ENCODE data around the gene SLC9A7. TPM values are rescaled to one million over a fixed set of nuclear protein-coding genes. Genes with fewer than 3 reads are reported as not detected.

Gene SLC9A7
- total RNA-seq, 2 donors from 2014 or later: 1.6 to 2.8 TPM

- Mint-ChIP-seq H3K36me3 (ENCODE audit: low read depth) (no peaks in the 10 kb centered on the region), H3K27ac (no peak overlapping the region), H3K4me1 (no peaks in the 10 kb centered on the region), H3K27me3 (no peaks in the 10 kb centered on the region), H3K4me3 (no peak overlapping the region)
- no peak for ATAC-seq
- no peak for DNase-seq
- H3K9me3 ChIP-seq (ENCODE audit: control insufficient read depth, low read length, poor library complexity, severe bottlenecking): no peaks in the 10 kb centered on the region
Measured at GRCh38 chrX:46645614-46646013, 113.3 kb downstream of the SLC9A7 start.

- ATAC-seq (no peak), DNase-seq (no peak)
- H3K27me3 Mint-ChIP-seq: no peaks in the 10 kb centered on the region
- H3K36me3 Mint-ChIP-seq (ENCODE audit: low read depth): no peaks in the 10 kb centered on the region
- no peaks in the 10 kb centered on the region for H3K9me3 ChIP-seq (ENCODE audit: control insufficient read depth, low read length, poor library complexity, severe bottlenecking)
- H3K27ac Mint-ChIP-seq: no peak overlapping the region
- no peaks in the 10 kb centered on the region for H3K4me1 Mint-ChIP-seq
- no peak overlapping the region for H3K4me3 Mint-ChIP-seq
Measured at GRCh38 chrX:46643636-46644035, 115.3 kb downstream of the SLC9A7 start.

GRCh38 chrX:46642145-46642544 is 116.8 kb downstream of the SLC9A7 start:
- Mint-ChIP-seq H3K27ac (no peak overlapping the region), H3K4me1 (no peaks in the 10 kb centered on the region), H3K27me3 (no peaks in the 10 kb centered on the region), H3K36me3 (ENCODE audit: low read depth) (no peaks in the 10 kb centered on the region), H3K4me3 (no peak overlapping the region)
- ATAC-seq (peak; percentile 55), DNase-seq (no peak)
- no peaks in the 10 kb centered on the region for H3K9me3 ChIP-seq (ENCODE audit: control insufficient read depth, low read length, poor library complexity, severe bottlenecking)

- Mint-ChIP-seq H3K4me3 (no peak overlapping the region), H3K27me3 (no peaks in the 10 kb centered on the region), H3K27ac (no peak overlapping the region), H3K4me1 (peaks cover 3% of the 10 kb centered on the region), H3K36me3 (ENCODE audit: low read depth) (no peaks in the 10 kb centered on the region)
- ATAC-seq (no peak), DNase-seq (no peak)
- H3K9me3 ChIP-seq (ENCODE audit: control insufficient read depth, low read length, poor library complexity, severe bottlenecking): no peaks in the 10 kb centered on the region
Measured at GRCh38 chrX:46637938-46638337, 121.0 kb downstream of the SLC9A7 start.

GRCh38 chrX:46636223-46636622 is 122.7 kb downstream of the SLC9A7 start:
- H3K27me3 Mint-ChIP-seq: no peaks in the 10 kb centered on the region
- H3K4me1 Mint-ChIP-seq: peaks cover 3% of the 10 kb centered on the region
- H3K9me3 ChIP-seq (ENCODE audit: control insufficient read depth, low read length, poor library complexity, severe bottlenecking): no peaks in the 10 kb centered on the region
- H3K36me3 Mint-ChIP-seq (ENCODE audit: low read depth): no peaks in the 10 kb centered on the region
- H3K27ac Mint-ChIP-seq: no peak overlapping the region
- H3K4me3 Mint-ChIP-seq: no peak overlapping the region
- DNase-seq (no peak), ATAC-seq (no peak)

GRCh38 chrX:46635186-46635585 is 123.7 kb downstream of the SLC9A7 start:
- Mint-ChIP-seq H3K27ac (no peak overlapping the region), H3K4me3 (no peak overlapping the region), H3K4me1 (peaks cover 3% of the 10 kb centered on the region), H3K36me3 (ENCODE audit: low read depth) (no peaks in the 10 kb centered on the region), H3K27me3 (no peaks in the 10 kb centered on the region)
- no peak for DNase-seq
- ATAC-seq: no peak
- no peaks in the 10 kb centered on the region for H3K9me3 ChIP-seq (ENCODE audit: control insufficient read depth, low read length, poor library complexity, severe bottlenecking)

GRCh38 chrX:46634577-46634976 is 124.3 kb downstream of the SLC9A7 start:
- no peaks in the 10 kb centered on the region for H3K27me3 Mint-ChIP-seq
- no peak for ATAC-seq
- no peaks in the 10 kb centered on the region for H3K36me3 Mint-ChIP-seq (ENCODE audit: low read depth)
- no peak for DNase-seq
- H3K4me3 Mint-ChIP-seq: no peak overlapping the region
- no peaks in the 10 kb centered on the region for H3K9me3 ChIP-seq (ENCODE audit: control insufficient read depth, low read length, poor library complexity, severe bottlenecking)
- peak overlapping the region; percentile 27 for H3K27ac Mint-ChIP-seq
- peaks cover 3% of the 10 kb centered on the region for H3K4me1 Mint-ChIP-seq

GRCh38 chrX:46630141-46630540 is 128.8 kb downstream of the SLC9A7 start:
- H3K9me3 ChIP-seq (ENCODE audit: control insufficient read depth, low read length, poor library complexity, severe bottlenecking): no peaks in the 10 kb centered on the region
- Mint-ChIP-seq H3K4me1 (peaks cover 13% of the 10 kb centered on the region), H3K27me3 (no peaks in the 10 kb centered on the region), H3K36me3 (ENCODE audit: low read depth) (no peaks in the 10 kb centered on the region), H3K27ac (peak overlapping the region; percentile 4), H3K4me3 (no peak overlapping the region)
- DNase-seq: no peak
- ATAC-seq: no peak

- no peaks in the 10 kb centered on the region for H3K27me3 Mint-ChIP-seq
- no peaks in the 10 kb centered on the region for H3K36me3 Mint-ChIP-seq (ENCODE audit: low read depth)
- no peak for DNase-seq
- peak overlapping the region; percentile 60 for H3K4me3 Mint-ChIP-seq
- peak overlapping the region; percentile 82 for H3K27ac Mint-ChIP-seq
- H3K9me3 ChIP-seq (ENCODE audit: control insufficient read depth, low read length, poor library complexity, severe bottlenecking): no peaks in the 10 kb centered on the region
- ATAC-seq: peak; percentile 45
- H3K4me1 Mint-ChIP-seq: peaks cover 13% of the 10 kb centered on the region
Measured at GRCh38 chrX:46628460-46629371, 130.2 kb downstream of the SLC9A7 start.

- Mint-ChIP-seq H3K27ac (peak overlapping the region; percentile 82), H3K4me3 (peak overlapping the region; percentile 60), H3K4me1 (peaks cover 13% of the 10 kb centered on the region), H3K36me3 (ENCODE audit: low read depth) (no peaks in the 10 kb centered on the region), H3K27me3 (no peaks in the 10 kb centered on the region)
- peak; percentile 35 for ATAC-seq
- H3K9me3 ChIP-seq (ENCODE audit: control insufficient read depth, low read length, poor library complexity, severe bottlenecking): no peaks in the 10 kb centered on the region
- no peak for DNase-seq
Measured at GRCh38 chrX:46627711-46628419, 131.1 kb downstream of the SLC9A7 start.

- Mint-ChIP-seq H3K36me3 (ENCODE audit: low read depth) (no peaks in the 10 kb centered on the region), H3K27me3 (no peaks in the 10 kb centered on the region), H3K27ac (peak overlapping the region; percentile 12), H3K4me3 (no peak overlapping the region), H3K4me1 (peaks cover 13% of the 10 kb centered on the region)
- H3K9me3 ChIP-seq (ENCODE audit: control insufficient read depth, low read length, poor library complexity, severe bottlenecking): no peaks in the 10 kb centered on the region
- DNase-seq (no peak), ATAC-seq (no peak)
Measured at GRCh38 chrX:46627062-46627461, 131.9 kb downstream of the SLC9A7 start.

- Mint-ChIP-seq H3K27me3 (no peaks in the 10 kb centered on the region), H3K27ac (peak overlapping the region; percentile 12), H3K4me3 (peak overlapping the region; percentile 3), H3K4me1 (peaks cover 13% of the 10 kb centered on the region), H3K36me3 (ENCODE audit: low read depth) (no peaks in the 10 kb centered on the region)
- no peaks in the 10 kb centered on the region for H3K9me3 ChIP-seq (ENCODE audit: control insufficient read depth, low read length, poor library complexity, severe bottlenecking)
- DNase-seq (no peak), ATAC-seq (peak; percentile 62)
Measured at GRCh38 chrX:46626566-46626965, 132.4 kb downstream of the SLC9A7 start.

GRCh38 chrX:46624090-46624786 is 134.7 kb downstream of the SLC9A7 start:
- H3K9me3 ChIP-seq (ENCODE audit: control insufficient read depth, low read length, poor library complexity, severe bottlenecking): no peaks in the 10 kb centered on the region
- H3K27me3 Mint-ChIP-seq: no peaks in the 10 kb centered on the region
- no peak overlapping the region for H3K4me3 Mint-ChIP-seq
- H3K36me3 Mint-ChIP-seq (ENCODE audit: low read depth): no peaks in the 10 kb centered on the region
- H3K27ac Mint-ChIP-seq: no peak overlapping the region
- peaks cover 13% of the 10 kb centered on the region for H3K4me1 Mint-ChIP-seq
- ATAC-seq (no peak), DNase-seq (no peak)

Data from T-helper 17 cell (primary cell).